Stimulated activated naive CD8-positive, alpha-beta T cell treated with anti-CD3 and anti-CD28 coated beads, Interleukin-15, amount 100 ng/mL, for 72 hours (primary cell): Measurements from ENCODE around the gene MLLT11.

Experiments
- ATAC-seq: fragments of 150-1000 bp; cut with Tn5 transposase; 2 replicates; pipeline ENCODE4 v1.10.0; 2021; ENCODE audit warnings: mild to moderate bottlenecking, moderate library complexity
- DNase-seq, 2 donors: peaks; one replicate each; pipeline ENCODE4 v3.0.0; 2021 to 2022
- H3K27ac Mint-ChIP-seq, 2 donors: one replicate each; pipeline ENCODE4 v1.8.0; 2022; ENCODE audit warnings: mild to moderate bottlenecking in 2 of 2, mixed read lengths in 2 of 2, moderate library complexity in 2 of 2
- H3K27me3 Mint-ChIP-seq: one replicate; pipeline ENCODE4 v1.8.0; 2022; ENCODE audit warnings: mixed read lengths
- H3K4me1 Mint-ChIP-seq: one replicate; pipeline ENCODE4 v1.8.0; 2022; ENCODE audit warnings: mild to moderate bottlenecking, mixed read lengths
- H3K4me3 Mint-ChIP-seq, 2 donors: one replicate each; pipeline ENCODE4 v1.8.0; 2022; ENCODE audit warnings: mild to moderate bottlenecking in 2 of 2, mixed read lengths in 2 of 2, moderate library complexity in 1 of 2
- H3K9me3 Mint-ChIP-seq, 2 donors: one replicate each; pipeline ENCODE4 v1.8.0; 2022; ENCODE audit warnings: mixed read lengths in 2 of 2

The MLLT11 gene

DNA sequence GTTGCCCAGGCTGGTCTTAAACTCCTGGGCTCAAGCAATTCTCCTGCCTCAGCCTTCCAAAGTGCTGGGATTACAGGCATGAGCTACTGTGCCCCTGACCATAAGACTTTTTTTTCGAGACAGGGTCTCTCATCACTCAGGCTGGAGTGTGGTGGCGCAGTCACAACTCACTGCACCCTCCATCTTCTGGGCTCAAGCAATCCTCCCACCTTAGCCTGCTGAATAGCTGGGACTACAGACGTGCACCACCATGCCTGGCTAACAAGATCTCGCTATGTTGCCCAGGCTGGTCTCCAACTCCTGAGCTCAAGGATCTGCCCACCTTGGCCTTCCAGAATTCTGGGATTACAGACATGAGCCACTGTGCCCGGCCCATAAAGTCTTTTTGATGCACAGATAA lies 10.7 kb upstream of the MLLT11 start:
- ATAC-seq = no peak
- H3K27me3 Mint-ChIP-seq = no peaks in the 10 kb centered on the region
- H3K4me1 Mint-ChIP-seq = peaks cover 56% of the 10 kb centered on the region
- no peak for DNase-seq
- H3K9me3 Mint-ChIP-seq = no peaks in the 10 kb centered on the region
- no peak overlapping the region for H3K27ac Mint-ChIP-seq
- peak overlapping the region in 1 of 2 donors; percentile 48 for H3K4me3 Mint-ChIP-seq

DNA sequence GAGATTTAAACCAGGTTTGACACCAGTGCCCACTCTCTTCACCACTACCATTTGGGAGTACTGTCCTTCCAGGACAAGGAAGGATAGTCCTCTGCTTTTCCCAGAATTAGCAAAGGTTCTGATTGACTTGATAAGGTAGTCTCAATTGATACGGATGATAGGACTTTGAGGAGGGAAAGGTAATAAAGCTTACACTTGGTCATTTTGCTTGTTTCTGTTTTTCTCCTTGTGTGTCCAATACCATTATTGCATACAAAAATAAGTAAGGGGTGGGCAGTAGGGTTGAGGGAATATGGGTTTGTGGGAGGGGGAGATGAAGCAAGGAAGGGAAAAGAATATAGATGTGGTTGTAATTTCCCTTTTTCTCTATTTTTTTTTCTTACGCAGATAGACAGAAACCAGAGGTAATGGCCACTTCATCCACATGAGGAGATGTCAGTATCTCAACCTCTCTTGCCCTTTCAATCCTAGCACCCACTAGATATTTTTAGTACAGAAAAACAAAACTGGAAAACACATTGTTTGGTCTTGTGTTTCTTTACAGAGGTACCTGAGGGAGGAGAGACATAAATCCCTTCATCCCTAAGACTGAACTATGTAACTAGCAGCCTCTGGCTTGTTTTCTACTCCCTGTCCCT lies 10.0 kb upstream of the MLLT11 start:
- no peak for DNase-seq
- Mint-ChIP-seq H3K4me1 (peaks cover 63% of the 10 kb centered on the region), H3K4me3 (no peak overlapping the region), H3K27me3 (no peaks in the 10 kb centered on the region), H3K27ac (no peak overlapping the region), H3K9me3 (no peaks in the 10 kb centered on the region)
- ATAC-seq = no peak

DNA sequence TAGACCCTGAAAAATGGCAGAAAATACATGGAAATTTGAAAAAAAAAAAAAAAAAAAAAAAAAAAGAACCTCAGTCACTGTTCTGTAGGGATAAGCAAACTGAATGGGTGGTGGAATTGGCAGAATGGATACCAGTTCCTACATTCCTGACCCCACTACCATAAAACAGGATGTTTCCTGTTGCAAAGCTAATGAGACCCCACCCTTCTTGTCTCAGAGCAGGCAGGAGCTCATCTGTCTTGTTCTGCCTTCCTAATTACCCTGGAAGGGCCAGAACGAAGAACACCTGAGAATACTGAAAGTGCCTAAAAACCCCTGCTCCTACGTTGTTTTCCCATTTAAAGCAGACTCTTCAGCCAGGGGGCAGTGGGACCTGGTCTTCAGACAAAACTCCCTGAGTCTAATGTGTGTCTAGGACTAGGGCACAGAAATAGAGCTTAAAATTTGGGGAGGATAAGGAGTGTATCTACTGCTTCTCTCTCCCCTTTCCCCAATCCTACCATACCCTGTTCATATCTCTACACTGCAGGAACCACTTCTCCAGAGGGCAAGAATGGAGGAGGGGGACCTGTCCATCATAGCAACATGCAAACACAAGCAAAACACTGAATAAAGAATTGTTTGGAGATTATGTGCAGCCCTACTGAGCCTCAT lies 8.7 kb upstream of the MLLT11 start:
- ATAC-seq = no peak

DNA sequence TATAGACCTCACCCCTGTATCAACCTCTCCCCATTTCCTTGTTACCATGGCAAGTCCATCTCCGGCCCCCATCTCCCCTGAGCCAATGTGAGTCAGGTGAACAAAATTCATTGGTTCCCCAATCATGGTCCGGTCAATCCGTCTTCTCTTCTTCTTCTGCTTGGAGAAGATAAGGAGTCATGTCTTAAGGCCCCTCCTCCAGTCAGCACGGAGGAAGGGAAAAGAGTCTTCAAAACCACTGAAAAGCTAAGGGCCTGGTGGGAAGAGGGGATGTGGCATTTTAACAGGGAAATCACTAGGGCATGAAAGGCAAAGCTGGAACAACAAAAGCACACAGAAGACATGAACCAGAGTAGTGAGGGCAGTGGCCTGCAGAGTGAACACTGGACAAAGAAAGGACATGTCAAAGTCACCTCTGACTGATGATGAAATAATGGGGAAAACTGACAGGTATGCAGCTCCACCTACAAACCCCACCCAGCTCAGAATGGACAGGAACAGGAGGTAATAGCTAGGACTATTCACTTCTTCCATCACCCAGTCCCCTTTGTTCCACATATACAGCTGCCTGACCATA lies 5.1 kb upstream of the MLLT11 start:
- H3K9me3 Mint-ChIP-seq = no peaks in the 10 kb centered on the region
- ATAC-seq = no peak
- peak overlapping the region; percentile 93 to 95 for H3K4me3 Mint-ChIP-seq
- H3K4me1 Mint-ChIP-seq = peaks cover 65% of the 10 kb centered on the region
- H3K27ac Mint-ChIP-seq = peak overlapping the region; percentile 67 to 89
- H3K27me3 Mint-ChIP-seq = no peaks in the 10 kb centered on the region
- DNase-seq = no peak

More for the DNA sequence above, 8.7 kb upstream of the MLLT11 start:
- Mint-ChIP-seq H3K9me3 (no peaks in the 10 kb centered on the region), H3K27me3 (no peaks in the 10 kb centered on the region), H3K4me1 (peaks cover 69% of the 10 kb centered on the region), H3K27ac (no peak overlapping the region), H3K4me3 (no peak overlapping the region)
- no peak for DNase-seq

DNA sequence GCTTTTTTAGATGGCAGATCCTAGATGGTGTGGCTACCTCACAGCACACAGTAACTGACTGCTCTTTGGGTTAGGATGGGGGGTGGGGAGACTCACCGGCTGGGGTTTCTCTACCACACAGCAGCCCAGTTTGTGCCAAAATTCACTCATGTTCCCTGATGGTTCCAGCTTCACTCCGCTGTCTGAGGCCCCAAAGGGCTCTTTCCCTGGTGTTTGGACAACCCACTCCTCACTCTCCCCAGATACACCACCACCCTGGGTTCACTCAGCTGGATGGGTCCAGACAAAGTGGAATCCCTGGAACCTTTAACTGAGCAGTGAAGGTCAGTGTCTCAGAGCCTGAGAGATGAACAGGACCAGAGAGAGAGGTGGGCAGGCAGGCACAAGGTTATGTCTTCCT lies 4.6 kb upstream of the MLLT11 start:
- H3K4me3 Mint-ChIP-seq = peak overlapping the region; percentile 93 to 95
- ATAC-seq (no peak), DNase-seq (no peak)
- peaks cover 64% of the 10 kb centered on the region for H3K4me1 Mint-ChIP-seq
- H3K27ac Mint-ChIP-seq = peak overlapping the region; percentile 57 to 94
- H3K9me3 Mint-ChIP-seq = no peaks in the 10 kb centered on the region
- H3K27me3 Mint-ChIP-seq = no peaks in the 10 kb centered on the region

DNA sequence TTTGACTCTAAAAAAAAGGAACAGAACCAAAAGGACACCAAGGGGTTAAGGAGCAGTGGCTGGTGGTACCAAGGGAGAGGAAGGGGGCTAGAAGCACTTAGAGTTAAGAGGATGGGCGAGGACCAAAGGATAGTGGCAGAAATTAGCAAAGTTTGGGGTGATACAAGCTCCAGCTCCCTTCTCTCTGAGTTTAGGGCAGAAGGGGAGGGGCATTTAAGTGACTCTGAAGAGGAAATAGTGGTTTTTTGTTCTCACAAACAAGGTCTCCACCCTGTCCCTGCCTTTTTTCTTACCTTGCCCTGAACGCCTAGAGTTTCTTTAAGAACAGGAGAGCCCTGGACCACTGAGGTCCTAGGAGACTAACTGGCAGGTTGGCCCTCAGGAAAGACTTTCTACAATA lies 4.0 kb upstream of the MLLT11 start:
- Mint-ChIP-seq H3K4me3 (peak overlapping the region; percentile 93 to 95), H3K27me3 (no peaks in the 10 kb centered on the region), H3K9me3 (no peaks in the 10 kb centered on the region), H3K27ac (peak overlapping the region; percentile 57 to 94), H3K4me1 (peaks cover 68% of the 10 kb centered on the region)
- ATAC-seq (no peak), DNase-seq (no peak)

DNA sequence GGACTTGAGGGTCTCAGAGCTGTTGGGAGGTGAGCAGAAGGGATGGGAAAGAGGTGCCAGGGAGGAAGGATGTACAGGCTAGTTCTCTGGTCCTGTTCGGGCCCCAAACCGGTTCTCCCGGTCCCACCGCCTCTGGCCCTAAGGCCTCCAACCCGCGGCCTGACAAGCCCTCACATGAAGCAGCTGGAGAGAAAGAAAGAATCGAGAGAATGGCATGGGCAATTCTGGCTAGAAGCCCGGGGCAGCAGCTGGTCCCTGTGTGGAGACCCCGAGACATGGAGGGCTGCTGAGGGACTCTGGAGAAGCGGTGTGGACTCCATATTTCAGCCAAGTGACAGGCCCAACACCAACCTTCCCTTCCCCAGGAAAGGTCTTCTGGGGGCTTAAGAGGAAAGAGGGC lies 1.5 kb upstream of the MLLT11 start:
- Mint-ChIP-seq H3K27ac (peak overlapping the region; percentile 94 to 98), H3K27me3 (no peaks in the 10 kb centered on the region), H3K9me3 (no peaks in the 10 kb centered on the region), H3K4me1 (peaks cover 75% of the 10 kb centered on the region), H3K4me3 (peak overlapping the region; percentile 93 to 95)
- ATAC-seq = no peak
- DNase-seq = peak; percentile 31 to 48

DNA sequence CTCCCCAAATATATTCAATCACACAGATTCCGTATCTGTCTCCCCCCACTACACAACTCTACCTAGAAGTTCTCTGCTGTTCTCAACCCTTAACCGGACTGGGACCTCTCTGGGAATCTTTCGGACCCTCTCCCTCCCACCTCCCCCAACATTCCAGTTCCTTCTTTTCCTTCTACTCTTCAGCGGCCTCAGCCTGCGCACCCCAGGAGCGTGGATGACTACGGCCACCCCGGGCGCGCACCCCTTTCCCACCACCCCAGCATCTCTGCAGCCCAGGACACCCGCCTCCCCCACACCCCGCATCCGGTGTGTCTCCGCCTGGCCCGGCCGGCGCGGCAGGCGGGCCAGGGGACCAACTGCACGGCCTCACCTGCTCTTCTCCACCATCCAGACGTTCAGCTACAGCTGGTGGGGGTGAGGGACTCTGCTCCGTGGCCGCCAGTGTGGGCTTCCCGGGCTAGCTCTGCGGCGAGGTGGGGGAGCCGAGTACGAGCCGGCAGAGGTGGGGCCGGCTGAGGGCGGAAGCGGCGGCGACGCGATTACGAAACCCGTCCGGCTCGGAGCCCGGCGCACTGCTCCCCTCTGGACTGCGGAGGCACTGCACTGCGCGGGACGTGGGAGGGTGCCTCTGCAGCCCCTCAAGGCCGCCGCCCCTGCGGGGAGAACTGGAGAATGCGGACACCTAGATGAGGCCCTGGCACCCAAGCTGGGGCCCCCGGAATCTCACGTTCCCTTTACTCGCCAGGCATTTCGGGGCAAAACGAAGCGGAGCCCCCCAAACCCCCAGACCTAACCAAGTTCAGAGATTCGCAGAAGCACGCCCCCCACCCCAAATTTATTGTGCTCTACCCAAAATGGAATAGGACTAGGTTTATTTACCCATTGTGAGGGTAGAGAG lies 839 bp upstream of the MLLT11 start, which contains the start of gene CDC42SE1:
CDC42SE1 (minus strand) TSS at position 514 of the 898 bp plus-strand sequence. CDS start 3,892 bp downstream, outside the sequence.
- ATAC-seq = peak; percentile 85
- Mint-ChIP-seq H3K27me3 (no peaks in the 10 kb centered on the region), H3K4me1 (peaks cover 79% of the 10 kb centered on the region), H3K4me3 (peak within 1 kb of the TSS; percentile 93 to 95), H3K9me3 (no peaks in the 10 kb centered on the region), H3K27ac (peak within 1 kb of the TSS; percentile 94 to 98)
- peak; percentile 89 to 92 for DNase-seq

DNA sequence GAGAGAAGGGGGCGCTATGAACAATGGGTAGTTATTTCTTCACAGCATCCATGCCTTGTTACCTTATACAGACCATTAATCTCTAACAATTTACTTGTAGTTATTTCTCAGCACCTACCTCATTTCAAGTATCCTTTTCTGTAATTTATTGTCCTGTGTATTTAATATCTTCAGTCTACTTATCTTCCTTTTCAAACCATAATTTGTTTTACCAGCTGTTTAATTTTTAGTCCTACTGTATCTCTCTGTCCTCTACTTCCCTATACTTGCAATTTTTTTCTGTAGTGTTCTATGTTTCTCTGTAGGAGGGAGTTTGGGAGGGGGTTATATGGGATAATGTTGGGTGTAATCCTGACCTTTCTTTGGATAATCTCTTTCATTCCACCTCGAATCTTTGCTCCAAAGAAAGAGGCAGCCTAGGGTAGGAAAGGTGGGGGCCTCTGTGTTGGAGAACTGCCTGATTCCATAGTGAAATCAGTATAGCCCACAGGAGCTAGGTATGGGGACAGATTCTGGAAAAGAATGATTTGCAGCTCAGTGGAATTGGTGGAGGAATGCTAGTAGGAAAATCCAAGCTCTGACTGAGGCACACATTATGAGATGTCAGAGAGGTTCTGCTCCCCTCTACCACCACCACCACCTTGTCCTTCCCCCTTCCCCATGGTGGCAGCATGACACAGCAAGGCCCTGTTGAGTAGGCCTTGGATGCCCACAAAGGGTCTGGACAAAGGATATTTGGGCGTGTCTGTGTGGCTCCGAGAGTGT lies 642 bp downstream of the MLLT11 start:
- no peak for ATAC-seq
- peak overlapping the region; percentile 93 to 95 for H3K4me3 Mint-ChIP-seq
- H3K9me3 Mint-ChIP-seq = no peaks in the 10 kb centered on the region
- peaks cover 68% of the 10 kb centered on the region for H3K4me1 Mint-ChIP-seq
- no peak for DNase-seq
- no peaks in the 10 kb centered on the region for H3K27me3 Mint-ChIP-seq
- peak overlapping the region; percentile 94 to 98 for H3K27ac Mint-ChIP-seq

DNA sequence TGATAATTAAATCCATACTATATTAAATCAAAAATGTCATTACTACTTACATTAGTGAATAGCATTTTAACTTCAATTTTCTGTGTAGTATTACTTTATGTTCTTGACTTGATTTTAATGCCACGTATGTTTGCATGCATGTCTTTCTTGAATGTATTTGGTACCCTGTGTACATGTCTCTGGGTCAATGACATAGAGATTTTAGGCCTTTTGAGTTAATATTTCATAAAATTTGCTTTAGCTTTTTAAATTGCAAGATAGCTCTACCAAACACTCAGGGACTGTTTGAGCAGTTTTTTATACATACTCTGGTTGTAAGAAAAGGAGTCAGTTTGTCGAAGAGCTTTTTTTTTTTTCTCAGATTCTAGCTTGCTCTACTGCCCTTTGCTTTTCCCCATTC lies 1.5 kb downstream of the MLLT11 start:
- DNase-seq (no peak), ATAC-seq (no peak)
- Mint-ChIP-seq H3K27ac (no peak overlapping the region), H3K27me3 (no peaks in the 10 kb centered on the region), H3K9me3 (no peaks in the 10 kb centered on the region), H3K4me3 (peak overlapping the region in 1 of 2 donors; percentile 95), H3K4me1 (peaks cover 60% of the 10 kb centered on the region)

DNA sequence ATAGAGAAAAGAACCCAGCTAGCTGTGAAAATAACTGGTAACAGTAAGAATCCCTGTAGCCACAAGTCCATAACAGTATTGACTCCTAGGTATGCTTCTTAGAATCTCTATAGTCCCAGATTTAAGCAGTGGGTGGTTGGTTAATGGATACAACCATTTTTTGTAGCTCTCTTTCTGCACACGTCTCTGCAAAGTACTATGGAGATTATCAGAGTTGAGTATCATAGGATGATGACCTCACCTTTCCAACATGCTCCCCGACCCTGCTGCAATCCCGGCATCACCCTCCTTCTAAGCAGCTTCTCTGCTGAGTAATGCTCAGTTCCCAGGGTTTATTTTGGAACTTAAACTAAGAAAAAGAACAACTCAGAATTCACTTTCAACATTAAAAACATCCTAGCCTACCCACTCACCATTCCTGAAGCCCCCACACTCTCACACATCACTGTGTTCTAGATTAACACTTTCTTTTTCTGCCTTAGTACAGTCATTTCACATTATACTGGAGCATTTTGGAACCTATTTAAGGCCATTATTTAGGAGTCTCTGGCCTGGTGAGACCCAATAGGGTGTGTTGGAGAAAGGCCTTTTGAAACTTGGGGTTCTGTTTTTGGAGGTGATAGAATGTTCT lies 2.7 kb downstream of the MLLT11 start:
- ATAC-seq = no peak
- no peak for DNase-seq

DNA sequence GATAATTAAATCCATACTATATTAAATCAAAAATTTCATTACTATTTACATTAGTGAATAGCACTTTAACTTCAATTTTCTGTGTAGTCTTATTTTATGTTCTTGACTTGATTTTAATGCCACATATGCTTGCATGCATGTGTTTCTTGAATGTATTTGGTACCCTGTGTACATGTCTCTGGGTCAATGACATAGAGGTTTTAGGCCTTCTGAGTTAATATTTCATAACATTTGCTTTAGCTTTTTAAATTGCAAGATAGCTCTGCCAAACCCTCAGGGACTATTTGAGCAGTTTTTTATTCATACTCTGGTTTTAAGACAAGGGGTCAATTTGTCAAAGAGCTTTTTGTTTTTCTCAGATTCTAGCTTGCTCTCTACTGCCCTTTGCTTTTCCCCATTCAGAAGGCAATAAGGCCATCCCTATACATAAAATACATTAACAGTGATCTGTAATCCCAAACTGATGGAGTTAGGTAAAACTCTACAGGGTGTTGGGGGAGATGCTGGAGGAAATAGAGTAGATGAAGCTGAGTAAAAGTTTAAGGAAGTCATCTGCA lies 5.0 kb downstream of the MLLT11 start:
- ATAC-seq (no peak), DNase-seq (no peak)
- H3K4me3 Mint-ChIP-seq = no peak overlapping the region
- H3K27ac Mint-ChIP-seq = no peak overlapping the region
- H3K27me3 Mint-ChIP-seq = no peaks in the 10 kb centered on the region
- no peaks in the 10 kb centered on the region for H3K9me3 Mint-ChIP-seq
- peaks cover 55% of the 10 kb centered on the region for H3K4me1 Mint-ChIP-seq

More for the DNA sequence above, 2.7 kb downstream of the MLLT11 start:
- Mint-ChIP-seq H3K4me3 (peak overlapping the region in 1 of 2 donors; percentile 10), H3K9me3 (no peaks in the 10 kb centered on the region), H3K27me3 (no peaks in the 10 kb centered on the region), H3K27ac (no peak overlapping the region), H3K4me1 (peaks cover 48% of the 10 kb centered on the region)

DNA sequence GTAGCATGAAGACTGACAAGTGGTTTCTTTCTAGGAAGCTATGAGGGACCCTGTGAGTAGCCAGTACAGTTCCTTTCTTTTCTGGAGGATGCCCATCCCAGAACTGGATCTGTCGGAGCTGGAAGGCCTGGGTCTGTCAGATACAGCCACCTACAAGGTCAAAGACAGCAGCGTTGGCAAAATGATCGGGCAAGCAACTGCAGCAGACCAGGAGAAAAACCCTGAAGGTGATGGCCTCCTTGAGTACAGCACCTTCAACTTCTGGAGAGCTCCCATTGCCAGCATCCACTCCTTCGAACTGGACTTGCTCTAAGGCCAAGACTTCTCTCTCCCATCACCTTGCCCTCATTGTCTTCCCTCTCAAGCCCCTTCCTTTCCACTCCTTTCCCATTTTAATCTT lies 7.0 kb downstream of the MLLT11 start:
- ATAC-seq = no peak
- Mint-ChIP-seq H3K27ac (no peak overlapping the region), H3K4me1 (peaks cover 48% of the 10 kb centered on the region), H3K9me3 (no peaks in the 10 kb centered on the region), H3K27me3 (no peaks in the 10 kb centered on the region), H3K4me3 (no peak overlapping the region)
- no peak for DNase-seq

DNA sequence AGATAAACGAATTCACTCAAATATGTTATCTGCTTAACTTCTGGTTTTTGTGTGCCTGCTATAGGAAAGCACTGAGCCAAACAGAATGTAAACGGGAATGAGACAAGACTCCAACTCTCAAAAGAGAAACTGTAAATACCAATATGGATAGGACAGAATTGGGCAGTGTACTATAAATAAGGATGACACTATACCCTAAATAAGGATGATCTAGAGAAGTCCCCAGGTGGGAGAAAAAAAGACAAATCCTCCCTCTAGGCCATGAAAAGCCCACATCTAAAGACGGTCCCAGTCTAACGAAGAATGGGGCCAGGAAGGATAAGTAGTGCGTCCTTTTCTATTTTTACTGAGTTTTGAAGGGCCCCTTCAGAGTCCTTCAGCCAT lies 8.9 kb downstream of the MLLT11 start:
- Mint-ChIP-seq H3K27me3 (no peaks in the 10 kb centered on the region), H3K4me3 (peak overlapping the region; percentile 95 to 100), H3K27ac (peak overlapping the region in 1 of 2 donors; percentile 80), H3K9me3 (no peaks in the 10 kb centered on the region), H3K4me1 (peaks cover 46% of the 10 kb centered on the region)
- no peak for ATAC-seq
- no peak for DNase-seq
